ENCODE data around the gene INTS2.

DNA sequence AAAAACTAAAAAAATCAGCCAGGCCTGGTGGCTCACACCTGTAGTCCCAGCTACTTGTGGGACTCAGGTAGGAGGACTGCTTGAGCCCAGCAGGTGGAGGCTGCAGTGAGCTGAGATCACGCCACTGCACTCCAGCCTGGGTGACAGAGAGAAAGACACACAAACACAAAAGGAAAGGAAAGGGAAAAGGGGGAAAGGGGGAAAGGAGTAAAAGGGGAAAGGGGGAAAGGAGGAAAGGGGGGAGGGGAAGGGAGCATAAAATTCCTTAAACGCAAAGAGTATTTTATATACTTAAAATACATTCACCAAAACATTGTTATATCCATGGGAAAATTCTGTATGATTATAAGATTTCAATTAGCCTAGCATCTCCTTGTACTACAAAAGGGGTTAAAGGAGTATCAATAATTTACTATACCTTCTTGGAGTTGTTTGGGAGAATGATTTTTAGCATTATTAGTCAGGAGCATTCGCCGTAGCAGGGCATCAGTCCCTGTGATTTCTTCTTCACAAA lies 47.1 kb downstream of the INTS2 start:
- TF ChIP-seq, protein P1, sequence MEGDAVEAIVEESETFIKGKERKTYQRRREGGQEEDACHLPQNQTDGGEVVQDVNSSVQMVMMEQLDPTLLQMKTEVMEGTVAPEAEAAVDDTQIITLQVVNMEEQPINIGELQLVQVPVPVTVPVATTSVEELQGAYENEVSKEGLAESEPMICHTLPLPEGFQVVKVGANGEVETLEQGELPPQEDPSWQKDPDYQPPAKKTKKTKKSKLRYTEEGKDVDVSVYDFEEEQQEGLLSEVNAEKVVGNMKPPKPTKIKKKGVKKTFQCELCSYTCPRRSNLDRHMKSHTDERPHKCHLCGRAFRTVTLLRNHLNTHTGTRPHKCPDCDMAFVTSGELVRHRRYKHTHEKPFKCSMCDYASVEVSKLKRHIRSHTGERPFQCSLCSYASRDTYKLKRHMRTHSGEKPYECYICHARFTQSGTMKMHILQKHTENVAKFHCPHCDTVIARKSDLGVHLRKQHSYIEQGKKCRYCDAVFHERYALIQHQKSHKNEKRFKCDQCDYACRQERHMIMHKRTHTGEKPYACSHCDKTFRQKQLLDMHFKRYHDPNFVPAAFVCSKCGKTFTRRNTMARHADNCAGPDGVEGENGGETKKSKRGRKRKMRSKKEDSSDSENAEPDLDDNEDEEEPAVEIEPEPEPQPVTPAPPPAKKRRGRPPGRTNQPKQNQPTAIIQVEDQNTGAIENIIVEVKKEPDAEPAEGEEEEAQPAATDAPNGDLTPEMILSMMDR (IDR thresholded peaks at IDR 0.05): no peak
- TF ChIP-seq POLR2AphosphoS5 (IDR thresholded peaks at IDR 0.05): no peak
- no peak for TF ChIP-seq POLR2A (IDR thresholded peaks at IDR 0.05)
- TF ChIP-seq EP300 (IDR thresholded peaks at IDR 0.05): no peak

Data from suprapubic skin (tissue), 4 donors.